Daoy (cell line): Measurements from ENCODE around the gene SCAPER. TPM values are rescaled to one million over a fixed set of nuclear protein-coding genes. Genes with fewer than 3 reads are reported as not detected.
A peak's percentile ranks its signal among the peaks of the same experiment; 100 is the strongest.

ENCODE experiments used
- DNase-seq: peaks from one replicate; pipeline ENCODE4 v3.0.0-alpha.2; 2015; ENCODE audit warnings: low read depth
- total RNA-seq: library from RNA; depleted of rRNA; stranded (reverse); fragments of >200 nt; shearing (Covaris generic); gene quantifications from 2 replicates; pipeline ENCODE4 v1.2.3, GENCODE V29; 2014

The SCAPER gene
- total RNA-seq, 1 experiment from 2014 or later: 5.7 TPM

DNA sequence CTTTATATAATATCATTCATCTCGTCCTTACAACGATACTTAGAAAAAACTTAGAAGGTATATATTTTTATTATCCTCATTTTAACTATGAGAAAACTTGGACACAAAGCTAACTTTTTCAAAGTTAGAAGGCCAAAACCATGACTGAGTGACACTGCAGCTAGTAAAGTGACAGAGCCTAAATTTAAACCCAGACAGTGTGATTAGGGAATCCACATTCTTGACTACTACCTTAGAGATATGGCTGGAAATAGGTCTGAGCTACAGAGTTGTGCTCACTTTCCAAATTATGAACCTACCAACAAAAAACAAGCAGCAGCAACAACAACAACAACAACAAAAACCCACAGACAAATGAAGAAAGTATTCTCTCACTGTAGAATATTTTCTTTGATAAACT is 236.2 kb downstream of the SCAPER start:
- DNase-seq: no peak

- no peak for DNase-seq
Observed at GRCh38 chr15:76667943-76668715, 237.0 kb downstream of the SCAPER start.

DNA sequence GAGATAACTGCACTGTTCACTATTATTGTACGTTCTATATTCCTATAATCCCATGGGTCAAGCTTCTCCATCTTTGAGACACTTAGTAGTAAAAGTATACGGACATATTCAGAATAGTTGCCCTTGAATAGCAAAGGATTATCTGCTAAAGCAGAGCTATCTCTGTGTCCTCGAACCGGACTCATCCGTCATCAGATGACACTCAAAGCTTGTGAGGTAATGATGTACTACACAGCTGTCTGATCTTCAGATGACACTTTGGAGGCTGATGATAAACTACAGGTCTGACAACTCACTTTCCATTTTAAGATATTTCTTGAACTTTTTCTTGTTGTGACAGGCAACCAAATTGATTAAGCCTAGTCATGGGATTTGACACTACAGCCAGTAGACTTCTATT is 240.2 kb downstream of the SCAPER start:
- no peak for DNase-seq

- DNase-seq: no peak
Observed at GRCh38 chr15:76664411-76664810, 240.7 kb downstream of the SCAPER start.

DNA sequence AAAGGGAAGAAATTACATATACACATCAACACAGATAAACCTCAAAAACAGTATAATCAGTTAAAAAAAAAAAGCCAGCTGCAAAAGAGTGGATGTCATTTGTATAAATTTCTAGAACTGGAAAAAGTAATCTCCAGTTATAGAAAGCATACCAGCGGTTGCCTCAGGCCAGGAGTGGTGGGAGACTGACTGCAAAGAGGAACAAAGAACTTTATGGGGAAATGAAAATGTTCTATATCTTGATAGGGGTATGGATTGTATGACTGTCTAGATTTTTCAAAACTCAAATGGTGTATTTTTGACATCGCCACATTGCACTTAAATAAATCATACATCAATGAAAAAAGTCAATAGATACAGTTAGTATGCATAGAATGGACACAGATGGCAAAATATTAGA is 241.6 kb downstream of the SCAPER start:
- no peak for DNase-seq

DNA sequence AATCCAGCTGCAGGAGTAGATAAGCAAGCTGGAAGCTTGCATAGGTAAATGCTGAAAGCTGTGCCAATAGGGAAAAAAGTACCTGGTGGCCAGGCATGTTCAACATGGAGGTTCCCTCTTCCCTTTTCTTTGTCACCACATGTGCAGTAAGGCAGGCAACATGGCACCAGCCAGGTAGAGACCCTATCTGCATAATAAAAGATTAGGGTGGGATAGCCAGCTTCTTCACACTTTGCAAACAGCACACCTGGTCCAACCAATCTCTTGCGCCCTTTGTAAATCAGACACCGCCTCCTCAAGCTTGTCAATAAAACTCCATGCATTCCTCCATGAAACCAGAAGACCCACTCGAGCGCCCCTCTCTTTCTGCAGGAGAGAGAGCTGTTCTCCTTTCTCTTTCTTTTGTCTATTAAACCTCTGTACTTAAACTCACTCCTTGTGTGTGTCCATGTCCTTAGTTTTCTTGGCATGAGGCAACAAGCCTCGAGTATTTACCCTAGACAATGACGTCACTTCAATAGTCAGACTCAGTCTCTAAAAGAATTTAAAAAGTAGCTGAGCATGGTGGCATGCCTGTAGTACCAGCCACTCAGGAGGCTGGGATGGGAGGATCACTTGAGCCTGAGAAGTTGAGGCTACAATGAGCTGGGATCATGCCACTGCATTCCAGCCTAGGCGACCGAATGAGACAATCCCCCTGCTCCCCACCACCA is 256.3 kb downstream of the SCAPER start:
- no peak for DNase-seq

- no peak for DNase-seq
Observed at GRCh38 chr15:76647612-76648011, 257.5 kb downstream of the SCAPER start.

DNA sequence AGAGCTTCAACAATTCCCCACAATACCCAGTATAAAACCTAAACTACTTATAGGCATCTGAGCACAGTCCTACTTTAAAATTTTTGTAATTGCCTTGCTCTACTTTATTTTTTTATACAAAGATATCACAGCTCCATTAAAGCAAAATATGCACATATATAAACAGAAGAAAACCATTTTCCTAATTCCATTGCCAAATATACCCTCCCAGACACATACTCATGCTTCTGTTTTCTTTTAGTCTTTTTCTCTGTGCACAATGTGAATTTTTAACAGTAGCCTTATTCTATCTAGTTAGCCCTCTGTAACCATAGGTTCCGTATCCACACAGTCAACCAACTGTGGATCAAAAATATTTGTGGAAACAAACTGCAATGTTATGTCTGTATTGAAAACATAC is 260.5 kb downstream of the SCAPER start:
- no peak for DNase-seq

GRCh38 chr15:76642671-76643070 is 262.5 kb downstream of the SCAPER start:
- DNase-seq: no peak

DNA sequence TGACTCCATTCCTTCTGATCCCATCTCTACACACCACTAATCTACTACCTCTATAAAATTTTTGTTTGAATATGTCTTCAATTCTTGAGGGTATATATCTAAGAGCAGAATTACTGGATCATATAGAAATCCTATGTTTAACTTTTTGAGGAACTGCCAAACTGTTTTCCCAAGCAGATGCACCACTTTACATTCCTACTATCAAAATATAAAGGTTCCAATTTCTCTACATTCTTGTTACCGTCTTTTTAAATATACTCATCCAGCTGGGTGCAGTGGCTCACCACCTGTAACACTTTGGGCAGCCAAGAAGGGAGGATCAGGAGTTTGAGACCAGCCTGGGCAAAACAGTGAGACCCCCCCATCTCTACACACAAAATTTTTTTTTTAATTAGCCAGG is 268.0 kb downstream of the SCAPER start:
- DNase-seq: no peak

- no peak for DNase-seq
Observed at GRCh38 chr15:76636059-76636458, 269.1 kb downstream of the SCAPER start.

DNA sequence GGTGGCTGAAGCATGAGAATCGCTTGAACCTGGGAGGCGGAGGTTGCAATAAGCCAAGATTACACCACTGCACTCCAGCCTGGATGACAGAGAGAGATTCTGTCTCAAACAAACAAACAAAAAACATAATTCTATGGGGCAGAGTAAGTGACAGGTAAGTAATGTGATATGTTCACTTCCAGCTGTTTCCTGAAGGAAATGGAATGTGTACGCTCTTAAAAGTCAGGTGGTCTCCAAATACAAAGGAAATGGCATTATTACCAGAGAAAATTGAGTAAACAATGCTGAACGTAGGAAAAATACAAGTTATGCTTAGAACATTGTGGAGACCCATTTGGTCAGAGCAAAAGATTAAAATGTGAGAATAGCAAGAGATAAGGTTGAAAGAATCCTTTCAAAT is 278.5 kb downstream of the SCAPER start:
- no peak for DNase-seq

GRCh38 chr15:76625267-76625666 is 279.9 kb downstream of the SCAPER start:
- peak; percentile 3 for DNase-seq

DNA sequence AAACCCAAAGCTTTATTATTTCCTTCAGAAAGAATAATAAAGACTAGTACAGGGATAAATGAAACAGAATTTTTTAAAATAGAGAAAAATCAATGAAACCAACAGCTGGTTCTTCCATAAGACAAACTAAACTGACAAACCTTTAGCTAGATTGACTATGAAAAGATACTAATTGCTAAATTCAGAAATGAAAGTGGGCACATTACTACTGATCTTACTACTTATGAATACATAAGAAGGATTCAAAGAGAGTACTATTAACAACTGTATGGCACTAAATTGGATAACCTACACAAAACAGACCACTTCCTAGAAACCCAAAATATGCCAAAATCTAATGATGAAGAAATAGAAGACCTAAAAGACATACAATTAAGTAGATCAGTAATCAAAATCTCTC is 290.4 kb downstream of the SCAPER start:
- no peak for DNase-seq

DNA sequence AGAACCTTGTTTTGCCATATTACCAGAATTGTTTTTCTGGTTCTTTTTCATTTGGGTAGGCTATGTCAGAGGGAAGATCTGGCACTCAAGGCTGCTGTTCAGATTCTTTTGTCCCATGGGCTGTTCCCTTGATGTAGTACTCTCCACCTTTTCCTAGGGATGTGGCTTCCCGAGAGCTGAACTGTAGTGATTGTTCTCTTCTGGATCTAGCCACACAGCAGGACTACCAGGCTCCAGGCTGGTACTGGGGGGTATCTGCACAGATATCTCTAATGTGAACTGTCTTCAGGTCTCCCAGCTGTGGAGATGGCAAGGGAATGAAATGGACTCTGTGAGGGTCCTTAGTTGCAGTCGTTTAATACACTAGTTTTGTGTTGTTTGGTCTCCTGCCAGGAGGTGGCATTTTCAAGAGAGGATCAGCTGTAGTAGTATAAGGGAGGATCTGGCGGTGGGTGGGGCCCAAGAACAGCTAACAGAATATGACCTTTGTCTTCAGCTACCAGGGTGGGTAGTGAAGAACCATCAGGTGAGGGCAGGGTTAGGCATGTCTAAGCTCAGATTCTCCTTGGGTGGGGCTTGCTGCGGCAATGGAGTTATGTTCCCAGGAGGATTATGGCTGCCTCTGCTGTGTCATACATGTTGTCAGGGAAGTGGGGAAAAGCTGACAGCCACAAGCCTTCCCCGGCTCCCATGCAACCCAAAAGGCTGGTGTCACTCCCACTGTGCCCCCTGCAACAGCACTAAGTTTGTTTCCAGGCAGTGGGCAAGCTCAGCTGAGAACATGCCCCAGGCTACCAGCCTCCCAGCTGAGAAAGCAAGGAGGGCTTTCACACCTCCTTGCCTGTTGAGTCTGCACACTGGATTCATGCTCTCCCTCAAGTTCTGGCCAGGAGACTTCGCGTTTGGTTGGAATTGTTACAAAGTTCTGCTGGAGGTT is 316.1 kb downstream of the SCAPER start:
- DNase-seq: no peak

- DNase-seq: no peak
Observed at GRCh38 chr15:76585576-76585897, 319.6 kb downstream of the SCAPER start.

GRCh38 chr15:76584868-76585575 is 320.1 kb downstream of the SCAPER start:
- DNase-seq: no peak

- no peak for DNase-seq
Observed at GRCh38 chr15:76582550-76582949, 322.6 kb downstream of the SCAPER start.

DNA sequence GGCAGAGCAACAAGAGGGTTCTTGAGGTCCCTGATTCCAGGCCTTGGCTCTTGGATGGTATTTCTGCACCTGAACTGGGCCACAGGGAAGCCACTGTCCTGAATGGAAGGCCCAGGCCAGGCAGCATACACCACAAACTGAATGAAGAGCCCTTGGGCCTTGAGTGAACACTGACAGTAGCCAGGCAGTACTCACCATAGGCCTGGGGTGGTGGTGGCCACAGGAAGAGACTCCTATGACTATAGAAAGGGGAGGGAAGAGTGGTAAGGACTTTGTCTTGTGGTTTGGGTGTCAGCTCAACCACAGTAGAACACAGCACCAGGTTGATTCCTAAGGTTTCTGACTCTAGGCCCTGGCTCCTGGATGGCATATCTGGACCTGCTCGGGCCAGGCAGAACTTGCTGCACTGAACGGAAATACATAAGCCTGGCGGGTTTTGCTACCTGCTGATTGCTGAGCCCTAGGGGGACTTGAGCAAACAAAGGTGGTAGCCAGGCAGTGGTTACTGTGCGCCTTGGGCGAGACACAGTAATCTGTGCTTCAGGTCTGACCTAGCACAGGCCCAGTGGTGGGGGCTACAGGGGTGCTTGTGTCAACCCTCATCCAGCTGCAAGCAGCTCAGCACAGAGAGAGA is 327.1 kb downstream of the SCAPER start:
- no peak for DNase-seq

GRCh38 chr15:76576523-76577279 is 328.4 kb downstream of the SCAPER start:
- DNase-seq: peak; percentile 15

DNA sequence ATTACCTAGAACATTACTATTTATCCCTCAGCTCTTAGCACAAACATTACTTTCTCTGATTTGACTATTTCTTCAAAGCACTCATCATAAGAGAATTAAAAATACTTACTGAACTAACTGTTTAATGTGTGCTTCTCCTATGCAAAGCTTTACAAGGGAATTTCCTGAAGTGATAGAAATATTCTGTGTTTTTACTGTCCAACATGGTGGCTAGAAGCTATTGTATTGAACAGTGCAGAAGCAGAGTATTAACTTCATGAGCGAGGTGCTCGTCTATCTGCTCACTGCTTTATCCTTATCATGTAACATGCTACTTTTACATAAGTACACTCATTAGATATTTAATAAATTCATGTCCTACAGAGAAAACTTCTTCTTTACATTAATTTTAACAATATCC is 329.5 kb downstream of the SCAPER start:
- DNase-seq: no peak
